Natural killer cell (primary cell): Measurements from ENCODE around the gene STN1. TPM values are rescaled to one million over a fixed set of nuclear protein-coding genes. Genes with fewer than 3 reads are reported as not detected.

ENCODE experiments used
- ATAC-seq, 3 donors: fragments of 150-1000 bp in 2 of 3; fragments of 200-7000 bp in 1 of 3; cut with Tn5 transposase; 1 replicate in 1 of 3; 2 replicates in 2 of 3; pipeline ENCODE4 v1.10.0; 2021; ENCODE audit warnings: mild to moderate bottlenecking in 2 of 3, moderate library complexity in 2 of 3
- DNase-seq, 2 donors: peaks; one replicate each; pipeline versions ENCODE4 v3.0.0 to v3.0.0-alpha.2; 2013 to 2021; ENCODE audit warnings: mixed read lengths in 1 of 2
- H3K27ac ChIP-seq: one replicate; pipeline ENCODE4 v1.5.1; 2013; ENCODE audit warnings: mild to moderate bottlenecking, low read length
- H3K27me3 ChIP-seq: one replicate; pipeline ENCODE4 v1.6.1; 2013; ENCODE audit warnings: low read length; ENCODE audit not compliant: control insufficient read depth, insufficient read depth
- H3K36me3 ChIP-seq: one replicate; pipeline ENCODE4 v1.6.1; 2013; ENCODE audit warnings: low read length; ENCODE audit not compliant: control insufficient read depth, insufficient read depth
- H3K4me1 ChIP-seq: one replicate; pipeline ENCODE4 v1.6.1; 2013; ENCODE audit warnings: low read length; ENCODE audit not compliant: control insufficient read depth, insufficient read depth
- H3K4me3 ChIP-seq: one replicate; pipeline ENCODE4 v1.5.1; 2013; ENCODE audit warnings: low read length
- H3K9me3 ChIP-seq: one replicate; pipeline ENCODE4 v1.6.1; 2013; ENCODE audit warnings: low read length; ENCODE audit not compliant: control insufficient read depth, insufficient read depth
- H3K27ac Mint-ChIP-seq, 2 donors: one replicate each; pipeline ENCODE4 v1.8.0; 2022; ENCODE audit warnings: mild to moderate bottlenecking in 2 of 2, mixed read lengths in 2 of 2, moderate library complexity in 1 of 2
- H3K27me3 Mint-ChIP-seq, 2 donors: one replicate each; pipeline ENCODE4 v1.8.0; 2022; ENCODE audit warnings: low read depth in 2 of 2, mixed read lengths in 2 of 2
- H3K36me3 Mint-ChIP-seq: one replicate; pipeline ENCODE4 v1.8.0; 2022; ENCODE audit warnings: mixed read lengths
- H3K4me1 Mint-ChIP-seq, 2 donors: one replicate each; pipeline ENCODE4 v1.8.0; 2022; ENCODE audit warnings: mixed read lengths in 2 of 2
- H3K4me3 Mint-ChIP-seq: one replicate; pipeline ENCODE4 v1.8.0; 2022; ENCODE audit warnings: mild to moderate bottlenecking, moderate library complexity, mixed read lengths
- H3K9me3 Mint-ChIP-seq, 2 donors: one replicate each; pipeline ENCODE4 v1.8.0; 2022; ENCODE audit warnings: mixed read lengths in 2 of 2
- CTCF ChIP-seq: fragments of 200-600 bp; IDR thresholded peaks from one replicate; pipeline ENCODE4 v1.8.0; 2022; ENCODE audit warnings: antibody characterized with exemption
- WGBS: methylation state at CpG from one replicate; pipeline ENCODE4 v1.1.7; 2013; ENCODE audit warnings: missing lambda C conversion rate; ENCODE audit not compliant: insufficient coverage; 5-methylcytosine and 5-hydroxymethylcytosine counted together
- intact Hi-C: fragments of 100-400 bp; cut with micrococcal nuclease; formaldehyde crosslinking; loops from one replicate; pipeline ENCODE4 v1.14.2; 2022
- total RNA-seq, 4 donors: library from RNA; stranded (reverse); fragments of 120-200 nt in 1 of 4; gene quantifications; one replicate each; pipeline versions ENCODE4 v1.2.3 to v1.2.4, GENCODE V29; 2013 to 2022

The STN1 gene
- total RNA-seq, 3 donors from 2014 or later (not counting 1 experiment from before 2014, with no cell fraction given) = 31.7 to 53.4 (median 34.0) TPM

DNA sequence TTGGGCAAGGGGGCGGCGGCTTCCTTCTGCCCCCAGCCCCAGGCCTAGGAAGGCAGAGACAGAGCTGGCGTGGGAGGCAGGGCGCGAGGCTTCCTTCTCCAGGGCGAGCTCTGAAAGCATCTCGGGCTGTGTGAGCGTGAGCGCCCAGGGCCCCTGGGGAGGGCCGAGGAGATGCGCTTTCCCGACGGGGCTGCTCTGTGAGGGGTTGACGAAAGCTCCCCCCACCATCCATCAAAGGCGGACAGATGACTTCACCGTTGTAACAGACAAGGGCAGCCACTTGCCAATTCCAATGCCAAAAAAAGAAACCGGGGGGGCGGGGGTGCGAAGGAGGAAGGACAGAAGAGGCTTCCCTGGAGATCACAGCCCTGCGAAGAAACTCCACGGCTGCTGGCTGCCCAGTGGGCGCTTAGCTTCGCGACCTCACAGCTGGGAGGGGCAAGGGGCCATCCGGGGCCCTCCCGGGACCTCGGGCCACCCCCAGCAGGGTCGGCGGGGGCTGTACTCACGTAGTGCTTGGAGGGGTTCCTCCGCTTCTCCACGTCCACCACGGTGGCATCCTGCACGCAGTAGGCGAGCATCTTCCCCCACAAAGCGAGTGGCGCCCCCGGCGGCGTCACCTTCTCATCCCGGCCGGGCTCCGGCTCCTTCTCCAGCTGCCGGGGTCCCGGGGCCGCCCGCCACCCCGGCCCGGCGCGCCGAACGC lies 63.1 kb downstream of the STN1 start:
- peaks cover 6 to 20% of the 10 kb centered on the region in 2 donors for H3K4me1 Mint-ChIP-seq
- peak in 1 of 2 donors; percentile 34 for DNase-seq
- Histone ChIP-seq H3K27ac (no peak overlapping the region), H3K9me3 (no peaks in the 10 kb centered on the region), H3K4me3 (no peak overlapping the region), H3K4me1 (peaks cover 16% of the 10 kb centered on the region), H3K36me3 (no peaks in the 10 kb centered on the region), H3K27me3 (peaks cover 21% of the 10 kb centered on the region)
- H3K36me3 Mint-ChIP-seq = no peaks in the 10 kb centered on the region
- TF ChIP-seq CTCF = no peak
- H3K4me3 Mint-ChIP-seq = peak overlapping the region; percentile 86
- WGBS = 1% methylated on average over 52 of the region's 53 CpGs
- no peaks in the 10 kb centered on the region for H3K9me3 Mint-ChIP-seq
- intact Hi-C loops = no loop called here
- ATAC-seq = peak in 2 of 3 donors; percentile 31 to 56
- H3K27ac Mint-ChIP-seq = no peak overlapping the region
- peaks cover 43 to 44% of the 10 kb centered on the region in 2 donors for H3K27me3 Mint-ChIP-seq

DNA sequence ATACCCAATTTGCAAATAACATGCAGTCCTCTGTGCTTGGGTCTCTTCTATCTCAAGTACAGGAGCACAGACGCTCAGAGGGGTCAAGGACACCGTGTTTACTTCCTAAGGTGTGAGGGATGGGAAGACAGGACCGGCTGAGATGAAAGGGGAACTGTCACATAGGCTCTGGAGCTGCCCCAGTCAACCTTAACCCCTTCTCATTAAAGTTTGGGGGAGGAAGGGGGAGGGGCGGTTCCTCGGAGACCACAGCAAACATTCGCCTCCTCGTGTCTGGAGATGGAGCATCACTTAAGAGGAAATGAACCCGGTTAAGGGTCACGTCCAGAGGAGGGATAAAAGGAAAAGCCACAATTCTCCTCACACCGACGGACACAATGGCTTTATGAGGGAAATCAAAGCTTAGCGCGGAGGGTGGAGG lies 63.7 kb downstream of the STN1 start:
- Mint-ChIP-seq H3K27ac (no peak overlapping the region), H3K9me3 (no peaks in the 10 kb centered on the region), H3K4me3 (peak overlapping the region; percentile 86), H3K36me3 (no peaks in the 10 kb centered on the region), H3K27me3 (peaks cover 44 to 48% of the 10 kb centered on the region in 2 donors), H3K4me1 (peaks cover 6 to 16% of the 10 kb centered on the region in 2 donors)
- H3K9me3 ChIP-seq = no peaks in the 10 kb centered on the region
- no peak for TF ChIP-seq CTCF
- ATAC-seq (no peak), DNase-seq (no peak)
- H3K36me3 ChIP-seq = no peaks in the 10 kb centered on the region
- intact Hi-C loops = no loop called here
- H3K4me3 ChIP-seq = no peak overlapping the region
- H3K4me1 ChIP-seq = peaks cover 16% of the 10 kb centered on the region
- peaks cover 21% of the 10 kb centered on the region for H3K27me3 ChIP-seq
- H3K27ac ChIP-seq = no peak overlapping the region
- WGBS = 7% methylated on average over 11 of the region's 13 CpGs

GRCh38 chr10:103853428-103854264 lies 64.3 kb downstream of the STN1 start:
- ATAC-seq = no peak
- H3K36me3 ChIP-seq = no peaks in the 10 kb centered on the region
- no peak overlapping the region for H3K27ac ChIP-seq
- Mint-ChIP-seq H3K27me3 (peaks cover 45 to 48% of the 10 kb centered on the region in 2 donors), H3K27ac (no peak overlapping the region), H3K9me3 (no peaks in the 10 kb centered on the region), H3K36me3 (no peaks in the 10 kb centered on the region), H3K4me3 (peak overlapping the region; percentile 86), H3K4me1 (peaks cover 6 to 14% of the 10 kb centered on the region in 2 donors)
- H3K4me1 ChIP-seq = peaks cover 16% of the 10 kb centered on the region
- no peak overlapping the region for H3K4me3 ChIP-seq
- no peak for DNase-seq
- H3K9me3 ChIP-seq = no peaks in the 10 kb centered on the region
- H3K27me3 ChIP-seq = peaks cover 21% of the 10 kb centered on the region
- intact Hi-C loops = no loop called here
- no peak for TF ChIP-seq CTCF
- WGBS = 66% methylated on average over 9 of the region's 9 CpGs
